ENCODE measurements around the gene DSP.

GRCh38 chr6:7500752-7501282, 40.7 kb upstream of the DSP start:
- TF ChIP-seq POLR2AphosphoS5 (IDR thresholded peaks at IDR 0.05) (no peak), CTCF (IDR thresholded peaks at IDR 0.05) (no peak), POLR2A (IDR thresholded peaks at IDR 0.05) (no peak)

All from sigmoid colon (tissue), 4 donors.